Activated effector memory CD4-positive, alpha-beta T cell treated with Interleukin-2 at 50 U/mL for 16 hours (primary cell): ENCODE results near the gene SLC39A1.
A peak's percentile ranks its signal among the peaks of the same experiment; 100 is the strongest.

Source experiments
- DNase-seq: peaks from one replicate; pipeline ENCODE4 v3.0.0-alpha.2; 2020

The SLC39A1 gene

GRCh38 chr1:153945795-153946621 lies 17.3 kb downstream of the SLC39A1 start:
- peak; percentile 61 for DNase-seq

- DNase-seq, result peak; percentile 74
Measured at GRCh38 chr1:153945131-153945794, 18.1 kb downstream of the SLC39A1 start.

GRCh38 chr1:153944827-153945117 lies 18.6 kb downstream of the SLC39A1 start:
- DNase-seq, result no peak

- no peak for DNase-seq
Measured at GRCh38 chr1:153944005-153944826, 19.1 kb downstream of the SLC39A1 start.

GRCh38 chr1:153942766-153943549 lies 20.4 kb downstream of the SLC39A1 start:
- DNase-seq, result no peak

- DNase-seq, result no peak
Measured at GRCh38 chr1:153941826-153942725, 21.3 kb downstream of the SLC39A1 start.

- no peak for DNase-seq
Measured at GRCh38 chr1:153940756-153941155, 22.6 kb downstream of the SLC39A1 start.

GRCh38 chr1:153939476-153939875 lies 23.9 kb downstream of the SLC39A1 start:
- no peak for DNase-seq

GRCh38 chr1:153938996-153939395 lies 24.3 kb downstream of the SLC39A1 start:
- DNase-seq, result no peak

- DNase-seq, result no peak
Measured at GRCh38 chr1:153937331-153937730, 26.0 kb downstream of the SLC39A1 start.

- no peak for DNase-seq
Measured at GRCh38 chr1:153936011-153936802, 27.1 kb downstream of the SLC39A1 start.

- no peak for DNase-seq
Measured at GRCh38 chr1:153934746-153935145, 28.6 kb downstream of the SLC39A1 start.

GRCh38 chr1:153933955-153934354 lies 29.4 kb downstream of the SLC39A1 start:
- no peak for DNase-seq

GRCh38 chr1:153933430-153933829 lies 29.9 kb downstream of the SLC39A1 start:
- no peak for DNase-seq

- DNase-seq, result no peak
Measured at GRCh38 chr1:153932156-153933131, 30.9 kb downstream of the SLC39A1 start.

- DNase-seq, result no peak
Measured at GRCh38 chr1:153929981-153930948, 33.1 kb downstream of the SLC39A1 start.

GRCh38 chr1:153929426-153929825 lies 33.9 kb downstream of the SLC39A1 start:
- no peak for DNase-seq

GRCh38 chr1:153928791-153929341 lies 34.5 kb downstream of the SLC39A1 start:
- DNase-seq, result no peak
